Ascending aorta (tissue), 2 donors: ENCODE data around the gene TERC. TPM values are rescaled to one million over a fixed set of nuclear protein-coding genes. Genes with fewer than 3 reads are reported as not detected.

Experiments
- DNase-seq, 2 donors: peaks; one replicate each; pipeline ENCODE4 v3.0.0-alpha.2; 2019; ENCODE audit warnings: low spot score in 2 of 2
- H3K27ac ChIP-seq, 2 donors: fragments of 200-600 bp; sonication (generic); one replicate each; pipeline ENCODE4 v1.5.1; 2016 to 2017; ENCODE audit warnings: mild to moderate bottlenecking in 1 of 2
- H3K27me3 ChIP-seq: fragments of 200-600 bp; sonication (generic); one replicate; pipeline ENCODE4 v1.5.1; 2017
- H3K36me3 ChIP-seq, 2 donors: fragments of 200-600 bp; sonication (generic); one replicate each; pipeline ENCODE4 v1.5.1; 2016
- H3K4me1 ChIP-seq, 2 donors: fragments of 200-600 bp; sonication (generic); one replicate each; pipeline ENCODE4 v1.5.1; 2016 to 2017; ENCODE audit warnings: mild to moderate bottlenecking in 1 of 2
- H3K4me3 ChIP-seq, 2 donors: fragments of 200-600 bp; sonication (generic); one replicate each; pipeline ENCODE4 v1.5.1; 2016 to 2017; ENCODE audit warnings: mild to moderate bottlenecking in 1 of 2
- H3K9me3 ChIP-seq, 2 donors: fragments of 200-600 bp; sonication (generic); one replicate each; pipeline ENCODE4 v1.5.1; 2016
- intact Hi-C: fragments of 100-400 bp; cut with DNase I; formaldehyde crosslinking; loops from one replicate; pipeline ENCODE4 v1.15.1; 2023
- total RNA-seq: library from RNA; depleted of rRNA; stranded (reverse); fragments of >200 nt; gene quantifications from one replicate; pipeline ENCODE4 v1.1.0, GENCODE V29; 2016
- TF ChIP-seq, protein P1 (sequence below), 3 experiments: fragments of 200-600 bp in 2 of 3; fragments of 450-650 bp in 1 of 3; sonication (generic) in 2 of 3; IDR thresholded peaks; one replicate each; pipeline ENCODE4 v1.5.1; 2016 to 2019; ENCODE audit warnings: antibody characterized with exemption in 3 of 3, mild to moderate bottlenecking in 1 of 3, moderate library complexity in 1 of 3

Gene TERC
- total RNA-seq, 1 donor from 2014 or later = 260 TPM

DNA sequence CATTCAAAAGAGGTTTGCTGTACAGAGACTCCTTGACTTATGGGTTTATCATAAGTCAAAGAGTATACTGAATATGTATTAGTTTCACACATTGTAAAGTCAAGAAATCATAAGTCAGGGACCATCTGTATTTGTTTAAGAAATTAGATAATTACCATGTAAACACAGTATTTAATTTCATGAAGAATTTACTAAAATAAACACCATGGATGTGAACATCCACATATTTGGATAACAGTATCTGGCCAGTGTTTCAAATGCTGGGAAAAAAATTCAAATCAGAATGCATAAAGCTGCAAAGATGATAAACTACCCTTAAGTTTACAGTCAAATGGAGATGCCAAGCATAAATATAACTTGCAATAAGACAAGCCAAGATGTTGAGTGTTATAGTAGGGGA, 25.4 kb upstream of the TERC start:
- Histone ChIP-seq H3K27me3 (no peaks in the 10 kb centered on the region), H3K36me3 (peaks cover 31 to 55% of the 10 kb centered on the region in 2 donors), H3K4me1 (no peaks in the 10 kb centered on the region), H3K9me3 (no peaks in the 10 kb centered on the region), H3K4me3 (no peak overlapping the region), H3K27ac (no peak overlapping the region)
- DNase-seq = no peak
- intact Hi-C loops = no loop called here
- TF ChIP-seq, protein P1, sequence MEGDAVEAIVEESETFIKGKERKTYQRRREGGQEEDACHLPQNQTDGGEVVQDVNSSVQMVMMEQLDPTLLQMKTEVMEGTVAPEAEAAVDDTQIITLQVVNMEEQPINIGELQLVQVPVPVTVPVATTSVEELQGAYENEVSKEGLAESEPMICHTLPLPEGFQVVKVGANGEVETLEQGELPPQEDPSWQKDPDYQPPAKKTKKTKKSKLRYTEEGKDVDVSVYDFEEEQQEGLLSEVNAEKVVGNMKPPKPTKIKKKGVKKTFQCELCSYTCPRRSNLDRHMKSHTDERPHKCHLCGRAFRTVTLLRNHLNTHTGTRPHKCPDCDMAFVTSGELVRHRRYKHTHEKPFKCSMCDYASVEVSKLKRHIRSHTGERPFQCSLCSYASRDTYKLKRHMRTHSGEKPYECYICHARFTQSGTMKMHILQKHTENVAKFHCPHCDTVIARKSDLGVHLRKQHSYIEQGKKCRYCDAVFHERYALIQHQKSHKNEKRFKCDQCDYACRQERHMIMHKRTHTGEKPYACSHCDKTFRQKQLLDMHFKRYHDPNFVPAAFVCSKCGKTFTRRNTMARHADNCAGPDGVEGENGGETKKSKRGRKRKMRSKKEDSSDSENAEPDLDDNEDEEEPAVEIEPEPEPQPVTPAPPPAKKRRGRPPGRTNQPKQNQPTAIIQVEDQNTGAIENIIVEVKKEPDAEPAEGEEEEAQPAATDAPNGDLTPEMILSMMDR (IDR thresholded peaks at IDR 0.05) = no peak

DNA sequence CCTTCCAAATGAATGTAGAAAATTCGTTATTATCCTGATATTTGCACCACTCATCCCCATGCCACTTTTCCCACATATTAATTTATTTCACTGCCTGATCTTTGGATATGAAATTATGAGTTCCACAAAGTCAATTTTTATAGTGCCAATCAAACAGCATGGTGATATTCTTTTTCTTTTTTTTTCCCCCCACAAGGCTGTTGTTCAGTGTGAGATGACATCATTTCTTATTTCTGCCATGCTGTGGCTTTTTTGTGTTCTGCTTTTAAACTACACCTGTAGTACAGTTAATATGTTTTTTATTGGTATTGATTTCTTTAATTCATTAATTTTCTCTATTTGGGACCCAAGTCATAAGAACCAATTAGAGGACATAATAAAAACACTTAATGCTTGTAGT, 22.9 kb upstream of the TERC start:
- no peaks in the 10 kb centered on the region for H3K4me1 ChIP-seq
- H3K27me3 ChIP-seq = no peaks in the 10 kb centered on the region
- peaks cover 33 to 69% of the 10 kb centered on the region in 2 donors for H3K36me3 ChIP-seq
- no peak for DNase-seq
- intact Hi-C loops = no loop called here
- TF ChIP-seq, protein P1 (IDR thresholded peaks at IDR 0.05) = no peak
- H3K27ac ChIP-seq = no peak overlapping the region
- H3K9me3 ChIP-seq = no peaks in the 10 kb centered on the region
- H3K4me3 ChIP-seq = no peak overlapping the region

GRCh38 chr3:169787120-169787519, 22.3 kb upstream of the TERC start:
- Histone ChIP-seq H3K27me3 (no peaks in the 10 kb centered on the region), H3K27ac (no peak overlapping the region), H3K36me3 (peaks cover 32 to 69% of the 10 kb centered on the region in 2 donors), H3K4me1 (no peaks in the 10 kb centered on the region), H3K4me3 (no peak overlapping the region), H3K9me3 (no peaks in the 10 kb centered on the region)
- intact Hi-C loops = no loop called here
- no peak for DNase-seq
- TF ChIP-seq, protein P1 (IDR thresholded peaks at IDR 0.05) = no peak

DNA sequence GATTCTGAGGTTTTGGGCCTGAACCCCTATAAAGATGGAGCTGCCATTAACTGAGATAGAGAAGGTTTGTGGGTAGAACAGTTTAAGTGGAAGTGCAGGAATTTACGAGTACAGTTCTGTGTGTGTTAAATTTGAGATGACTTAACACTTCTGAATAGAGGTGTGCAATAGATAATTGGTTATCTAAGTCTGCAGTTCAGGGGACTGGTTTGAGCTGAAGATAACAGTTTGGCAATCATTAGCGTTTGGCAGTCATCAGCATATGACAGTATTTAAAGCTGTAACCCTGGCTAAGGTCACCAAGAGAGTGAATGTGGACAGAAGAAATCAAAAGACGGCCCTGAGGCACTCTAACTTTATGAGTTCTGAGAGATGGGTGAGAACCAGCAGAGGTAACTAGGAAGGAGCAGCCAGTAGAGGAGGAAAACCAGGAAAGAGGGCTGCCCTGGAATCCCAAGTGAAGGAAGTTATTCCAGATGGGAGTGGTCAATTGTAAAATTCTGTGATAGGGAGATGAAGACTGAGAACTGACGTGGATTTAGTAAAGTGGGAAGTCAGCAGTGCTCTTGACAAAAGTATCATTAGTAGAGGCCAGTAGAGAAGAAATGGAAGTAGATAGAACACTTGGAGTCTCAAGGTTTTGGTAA, 16.5 kb upstream of the TERC start:
- Histone ChIP-seq H3K9me3 (no peaks in the 10 kb centered on the region), H3K27me3 (no peaks in the 10 kb centered on the region), H3K36me3 (peaks cover 63 to 70% of the 10 kb centered on the region in 2 donors), H3K27ac (no peak overlapping the region), H3K4me1 (no peaks in the 10 kb centered on the region), H3K4me3 (no peak overlapping the region)
- DNase-seq = no peak
- TF ChIP-seq, protein P1 (IDR thresholded peaks at IDR 0.05) = no peak
- intact Hi-C loops = no loop called here

GRCh38 chr3:169780742-169781141, 15.9 kb upstream of the TERC start:
- TF ChIP-seq, protein P1 (IDR thresholded peaks at IDR 0.05) = no peak
- Histone ChIP-seq H3K4me1 (no peaks in the 10 kb centered on the region), H3K27ac (no peak overlapping the region), H3K27me3 (no peaks in the 10 kb centered on the region), H3K4me3 (no peak overlapping the region), H3K36me3 (peaks cover 57 to 65% of the 10 kb centered on the region in 2 donors), H3K9me3 (no peaks in the 10 kb centered on the region)
- no peak for DNase-seq
- intact Hi-C loops = no loop called here

DNA sequence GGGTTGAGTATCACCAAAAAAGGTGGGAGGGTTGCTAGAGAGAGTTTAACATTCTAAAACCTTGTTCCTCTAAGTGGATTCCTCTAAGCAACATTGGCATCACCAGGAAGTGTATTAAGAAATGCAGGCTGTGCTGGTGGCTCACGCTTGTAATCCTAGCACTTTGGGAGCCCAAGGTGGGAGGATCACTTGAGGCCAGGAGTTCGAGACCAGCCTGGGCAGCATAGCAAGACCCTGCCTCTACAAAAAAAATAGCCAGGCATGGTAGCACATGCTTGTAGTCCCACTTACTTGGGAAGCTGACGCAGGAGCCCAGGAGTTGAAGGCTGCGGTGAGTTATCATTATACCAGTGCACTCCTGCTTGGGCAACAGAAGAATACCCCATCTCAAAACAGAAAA, 13.0 kb upstream of the TERC start:
- Histone ChIP-seq H3K27me3 (no peaks in the 10 kb centered on the region), H3K27ac (no peak overlapping the region), H3K4me1 (peaks cover 7 to 14% of the 10 kb centered on the region in 2 donors), H3K36me3 (peaks cover 52 to 59% of the 10 kb centered on the region in 2 donors), H3K4me3 (no peak overlapping the region), H3K9me3 (no peaks in the 10 kb centered on the region)
- TF ChIP-seq, protein P1 (IDR thresholded peaks at IDR 0.05) = no peak
- no peak for DNase-seq
- intact Hi-C loops = no loop called here
